Coronary artery (tissue), 2 donors: ENCODE data around the gene STK17B.

ENCODE experiments used
- DNase-seq: peaks from one replicate; pipeline ENCODE4 v3.0.0-alpha.2; 2017; ENCODE audit warnings: low spot score
- H3K27ac ChIP-seq, 2 donors: fragments of 200-600 bp; sonication (generic); one replicate each; pipeline ENCODE4 v1.5.1; 2016 to 2019
- H3K4me3 ChIP-seq: fragments of 200-600 bp; sonication (generic); 2 replicates; pipeline ENCODE4 v1.5.1; 2016; ENCODE audit warnings: mild to moderate bottlenecking, moderate library complexity
- CTCF ChIP-seq: fragments of 200-600 bp; sonication (generic); IDR thresholded peaks from one replicate; pipeline ENCODE4 v1.5.1; 2019; ENCODE audit warnings: antibody characterized with exemption

STK17B gene

DNA sequence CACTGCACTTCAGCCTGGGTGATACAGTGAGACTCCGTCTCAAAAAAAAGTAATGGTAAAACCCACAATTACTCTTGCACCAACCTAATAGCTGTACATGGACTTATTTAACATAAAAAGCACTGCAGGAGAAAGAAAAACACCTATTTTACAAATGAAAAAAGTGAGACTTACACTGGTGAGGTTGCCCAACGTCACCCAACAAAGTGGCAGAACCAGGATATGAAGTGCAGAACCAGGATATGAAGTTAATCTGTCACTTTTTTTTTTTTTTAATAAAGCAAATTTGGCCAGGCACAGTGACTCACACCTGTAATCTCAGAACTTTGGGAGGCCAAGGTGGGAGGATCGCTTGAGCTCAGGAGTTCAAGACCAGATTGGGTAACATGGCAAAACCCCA lies 13.5 kb upstream of the STK17B start:
- Histone ChIP-seq H3K4me3 (no peak overlapping the region), H3K27ac (no peak overlapping the region)
- no peak for DNase-seq
- no peak for TF ChIP-seq CTCF

DNA sequence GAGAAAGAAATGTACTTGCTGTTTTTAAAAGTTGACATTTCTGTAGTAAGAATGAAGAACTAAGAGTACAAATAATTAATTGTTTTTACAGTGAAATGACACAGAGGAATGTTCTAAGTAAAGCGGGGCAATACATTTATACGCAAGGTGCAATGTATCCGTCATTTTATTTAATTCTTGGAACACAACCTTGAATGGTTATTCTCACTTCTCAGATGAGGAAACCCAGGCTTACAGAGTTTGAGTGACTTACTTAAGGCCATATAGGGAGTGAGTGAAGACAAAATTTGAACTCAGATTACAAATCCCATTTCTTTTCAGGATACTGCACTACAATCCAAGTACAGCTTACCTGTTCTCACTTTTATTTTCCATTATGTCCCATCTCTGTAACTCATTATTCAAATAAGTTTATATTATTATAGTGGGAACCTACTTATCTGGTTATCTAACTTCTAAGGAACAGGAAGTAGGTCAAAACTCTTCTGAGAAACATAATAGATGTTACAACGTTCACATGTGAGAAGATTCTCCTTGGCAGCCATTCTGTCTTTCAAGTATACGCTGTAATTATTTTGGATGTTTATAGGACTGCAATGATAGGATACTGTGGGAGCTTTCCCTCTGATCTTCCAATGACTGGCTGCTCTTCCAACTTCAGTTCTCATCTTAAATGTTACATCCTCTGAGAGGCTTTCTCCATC lies 12.3 kb upstream of the STK17B start:
- no peak for TF ChIP-seq CTCF
- DNase-seq, result no peak
- Histone ChIP-seq H3K4me3 (no peak overlapping the region), H3K27ac (no peak overlapping the region)

DNA sequence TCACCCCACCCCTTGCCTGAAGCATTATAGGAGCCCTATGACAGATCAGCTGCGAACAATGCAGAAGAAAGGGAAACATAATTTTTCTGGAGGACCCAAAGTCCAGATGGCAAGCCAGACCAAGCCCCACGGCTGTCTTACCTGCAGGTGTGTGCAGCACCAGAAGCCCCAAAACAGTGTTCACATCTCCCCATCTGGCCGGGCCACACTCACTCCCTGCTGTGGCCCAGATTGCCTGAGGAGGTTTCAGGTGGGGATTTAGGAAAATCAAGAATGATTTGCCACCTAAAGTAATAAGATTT lies 11.7 kb upstream of the STK17B start:
- TF ChIP-seq CTCF, result no peak
- Histone ChIP-seq H3K4me3 (no peak overlapping the region), H3K27ac (no peak overlapping the region)
- no peak for DNase-seq

GRCh38 chr2:196182439-196183171 lies 11.2 kb upstream of the STK17B start:
- H3K4me3 ChIP-seq, result no peak overlapping the region
- TF ChIP-seq CTCF, result no peak
- H3K27ac ChIP-seq, result no peak overlapping the region
- no peak for DNase-seq

DNA sequence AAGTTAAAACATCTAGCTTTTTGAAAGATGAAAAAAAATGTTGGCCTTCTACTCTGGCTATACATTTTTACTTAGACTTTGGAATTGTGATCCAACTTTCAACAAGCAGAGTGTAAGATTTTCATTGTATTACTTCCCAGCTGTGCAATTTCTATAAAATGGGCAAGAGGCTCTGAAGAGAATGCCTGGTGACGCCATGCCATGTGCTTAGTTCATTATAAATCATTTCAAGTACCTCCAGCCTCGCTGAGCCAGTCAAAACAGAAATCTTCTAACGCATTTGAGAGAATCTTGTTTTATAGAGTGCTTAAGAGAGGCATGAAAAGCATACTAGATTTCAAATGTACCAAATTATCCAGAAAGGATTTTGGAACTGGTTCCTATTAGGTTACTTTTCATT lies 10.1 kb upstream of the STK17B start:
- TF ChIP-seq CTCF, result no peak
- no peak overlapping the region for H3K27ac ChIP-seq
- H3K4me3 ChIP-seq, result no peak overlapping the region
- no peak for DNase-seq

DNA sequence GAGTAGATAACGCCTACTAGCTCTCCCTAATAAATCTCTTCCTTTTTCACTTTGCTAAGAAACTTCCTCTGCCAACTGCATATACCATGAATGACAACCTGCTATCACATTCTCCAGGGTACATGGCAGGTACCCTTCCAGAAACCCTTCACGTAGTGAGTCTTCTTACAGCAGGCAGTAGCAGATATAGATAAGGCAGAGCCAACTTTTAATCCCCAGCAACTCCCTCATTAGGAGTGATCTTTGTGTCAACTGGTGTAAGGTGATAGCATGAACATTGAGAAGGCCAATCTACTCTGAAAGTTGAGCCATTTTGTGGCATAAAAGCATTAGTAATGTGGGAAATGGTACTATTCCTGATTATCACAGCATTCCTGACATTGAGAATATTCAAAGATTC lies 5.7 kb upstream of the STK17B start:
- TF ChIP-seq CTCF, result no peak
- H3K27ac ChIP-seq, result no peak overlapping the region
- DNase-seq, result no peak

GRCh38 chr2:196176142-196176738 lies 4.9 kb upstream of the STK17B start:
- TF ChIP-seq CTCF, result no peak
- Histone ChIP-seq H3K4me3 (no peak overlapping the region), H3K27ac (no peak overlapping the region)
- DNase-seq, result no peak

More for the DNA sequence above, 5.7 kb upstream of the STK17B start:
- H3K4me3 ChIP-seq, result no peak overlapping the region
